Breast epithelium (tissue), 3 donors: ENCODE measurements around the gene SLC34A1.
"Not testable (repeated sequence)": the region's sequence is repeated elsewhere in the genome, so short reads cannot be mapped to it uniquely, and the experiment has no call there.

Source experiments
- CTCF ChIP-seq, 3 donors: fragments of 450-650 bp; IDR thresholded peaks; one replicate each; pipeline ENCODE4 v1.5.1; 2016 to 2017; ENCODE audit warnings: antibody characterized with exemption in 3 of 3, mild to moderate bottlenecking in 3 of 3, moderate library complexity in 3 of 3
- POLR2A ChIP-seq: fragments of 450-650 bp; IDR thresholded peaks from one replicate; pipeline ENCODE4 v1.6.1; 2016; ENCODE audit warnings: antibody characterized with exemption, mild to moderate bottlenecking, moderate library complexity
- POLR2AphosphoS5 ChIP-seq, 3 donors: sonication (generic); formaldehyde crosslinking; IDR thresholded peaks; one replicate each; pipeline ENCODE4 v1.6.1; 2017; ENCODE audit warnings: antibody characterized with exemption in 3 of 3

DNA sequence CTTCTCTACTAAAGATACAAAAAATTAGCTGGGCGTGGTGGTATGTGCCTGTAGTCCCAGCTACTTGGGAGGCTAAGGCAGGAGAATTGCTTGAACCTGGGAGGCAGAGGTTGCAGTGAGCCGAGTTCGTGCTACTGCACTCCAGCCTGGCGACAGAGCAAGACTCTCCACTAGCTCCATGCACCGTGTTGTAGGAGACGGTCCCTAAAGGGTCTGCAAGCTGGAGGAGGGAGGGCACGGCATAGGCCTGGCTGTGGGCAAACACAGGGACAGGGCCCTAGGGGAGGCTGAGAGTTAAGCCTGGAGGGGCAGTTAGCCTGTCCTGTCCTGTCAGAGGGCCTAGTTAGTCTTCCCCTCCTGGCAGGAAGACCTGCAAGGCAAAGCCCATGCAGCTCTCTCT is 23.5 kb upstream of the SLC34A1 start:
- not testable (repeated sequence) for TF ChIP-seq POLR2A; CTCF (IDR thresholded peaks at IDR 0.05); POLR2AphosphoS5 (IDR thresholded peaks at IDR 0.05)
